DND-41 (cell line): ENCODE results near the gene SLC35F3.

Source experiments
- ATAC-seq: fragments of 200-7000 bp; cut with Tn5 transposase; 3 replicates; pipeline ENCODE4 v1.9.1; 2021; ENCODE audit warnings: low read depth; ENCODE audit not compliant: insufficient read depth
- DNase-seq: peaks from one replicate; pipeline ENCODE4 v3.0.0-alpha.2; 2020
- H2AFZ ChIP-seq: 2 replicates; pipeline ENCODE4 v1.6.0; 2012; ENCODE audit warnings: low read depth, low read length
- H3K27ac ChIP-seq: 2 replicates; pipeline ENCODE4 v1.5.1; 2012; ENCODE audit warnings: low read length, inconsistent platforms
- H3K27me3 ChIP-seq: fragments of 200-600 bp; sonication (generic); 2 replicates; pipeline ENCODE4 v1.6.0; 2012; ENCODE audit warnings: low read length, mild to moderate bottlenecking, inconsistent platforms; ENCODE audit not compliant: insufficient read depth, poor library complexity
- H3K36me3 ChIP-seq: 2 replicates; pipeline ENCODE4 v1.5.1; 2012; ENCODE audit warnings: low read length, inconsistent platforms; ENCODE audit not compliant: insufficient read depth
- H3K4me1 ChIP-seq: 2 replicates; pipeline ENCODE4 v1.5.1; 2012; ENCODE audit warnings: mild to moderate bottlenecking, low read length; ENCODE audit not compliant: insufficient read depth
- H3K4me2 ChIP-seq: 2 replicates; pipeline ENCODE4 v1.6.0; 2012; ENCODE audit warnings: mild to moderate bottlenecking, moderate library complexity, low read length, inconsistent platforms; ENCODE audit not compliant: insufficient read depth
- H3K4me3 ChIP-seq, 2 experiments: fragments of 200-600 bp in 1 of 2; shearing (Covaris generic) in 1 of 2; 2 replicates each; pipeline ENCODE4 v1.5.1; 2012 to 2016; ENCODE audit warnings: inconsistent platforms in 2 of 2, low read length in 2 of 2, mild to moderate bottlenecking in 2 of 2, low read depth in 1 of 2, moderate library complexity in 1 of 2
- H3K79me2 ChIP-seq: 2 replicates; pipeline ENCODE4 v1.6.0; 2012; ENCODE audit warnings: low read length, inconsistent platforms; ENCODE audit not compliant: insufficient read depth
- H3K9ac ChIP-seq: 2 replicates; pipeline ENCODE4 v1.6.0; 2012; ENCODE audit warnings: low read depth, mild to moderate bottlenecking, inconsistent platforms, low read length, moderate library complexity
- H3K9me3 ChIP-seq: 2 replicates; pipeline ENCODE4 v1.5.1; 2012; ENCODE audit warnings: low read length, moderate library complexity, mild to moderate bottlenecking, inconsistent platforms; ENCODE audit not compliant: insufficient read depth, severe bottlenecking
- H4K20me1 ChIP-seq: 2 replicates; pipeline ENCODE4 v1.6.0; 2012; ENCODE audit warnings: low read length; ENCODE audit not compliant: insufficient read depth
- EZH2 ChIP-seq: IDR thresholded peaks from 3 replicates; pipeline ENCODE4 v1.6.1; 2012; ENCODE audit warnings: borderline replicate concordance, low read depth, mild to moderate bottlenecking, moderate library complexity, low read length, inconsistent platforms; ENCODE audit not compliant: severe bottlenecking
- TF ChIP-seq, protein P1 (sequence below): IDR thresholded peaks from 2 replicates; pipeline ENCODE4 v1.5.1; 2012; ENCODE audit warnings: borderline replicate concordance, low read length, moderate library complexity, mild to moderate bottlenecking; ENCODE audit not compliant: poor library complexity, severe bottlenecking; ENCODE audit errors: extremely low read depth

The SLC35F3 gene

DNA sequence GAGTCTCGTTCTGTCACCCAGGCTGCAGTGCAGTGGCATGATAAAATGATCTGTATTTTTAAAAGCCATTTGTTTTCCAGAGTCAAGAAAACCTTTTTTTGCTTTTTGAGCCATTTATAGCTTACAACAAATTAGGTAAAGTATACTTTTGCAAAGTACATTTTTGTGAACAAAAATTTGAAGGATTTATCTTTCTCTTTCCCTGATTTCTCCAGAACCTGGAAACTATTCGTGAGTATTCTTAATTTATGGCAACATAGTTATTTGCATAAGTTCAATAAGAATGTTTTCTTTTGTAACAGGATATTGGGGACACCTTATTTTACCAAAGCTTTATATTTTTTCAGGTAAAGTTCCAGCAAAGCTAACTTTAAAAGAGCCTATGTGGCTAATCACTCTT lies 37.4 kb upstream of the SLC35F3 start:
- ATAC-seq (no peak), DNase-seq (no peak)
- H3K27me3 ChIP-seq: peaks cover 4% of the 10 kb centered on the region
- no peak overlapping the region for H3K4me2 ChIP-seq
- H2AFZ ChIP-seq: no peak overlapping the region
- no peak overlapping the region for H3K9ac ChIP-seq
- no peak overlapping the region for H3K27ac ChIP-seq
- TF ChIP-seq EZH2: no peak
- TF ChIP-seq, protein P1, sequence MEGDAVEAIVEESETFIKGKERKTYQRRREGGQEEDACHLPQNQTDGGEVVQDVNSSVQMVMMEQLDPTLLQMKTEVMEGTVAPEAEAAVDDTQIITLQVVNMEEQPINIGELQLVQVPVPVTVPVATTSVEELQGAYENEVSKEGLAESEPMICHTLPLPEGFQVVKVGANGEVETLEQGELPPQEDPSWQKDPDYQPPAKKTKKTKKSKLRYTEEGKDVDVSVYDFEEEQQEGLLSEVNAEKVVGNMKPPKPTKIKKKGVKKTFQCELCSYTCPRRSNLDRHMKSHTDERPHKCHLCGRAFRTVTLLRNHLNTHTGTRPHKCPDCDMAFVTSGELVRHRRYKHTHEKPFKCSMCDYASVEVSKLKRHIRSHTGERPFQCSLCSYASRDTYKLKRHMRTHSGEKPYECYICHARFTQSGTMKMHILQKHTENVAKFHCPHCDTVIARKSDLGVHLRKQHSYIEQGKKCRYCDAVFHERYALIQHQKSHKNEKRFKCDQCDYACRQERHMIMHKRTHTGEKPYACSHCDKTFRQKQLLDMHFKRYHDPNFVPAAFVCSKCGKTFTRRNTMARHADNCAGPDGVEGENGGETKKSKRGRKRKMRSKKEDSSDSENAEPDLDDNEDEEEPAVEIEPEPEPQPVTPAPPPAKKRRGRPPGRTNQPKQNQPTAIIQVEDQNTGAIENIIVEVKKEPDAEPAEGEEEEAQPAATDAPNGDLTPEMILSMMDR: no peak
- H4K20me1 ChIP-seq: no peaks in the 10 kb centered on the region
- no peak overlapping the region for H3K4me3 ChIP-seq
- no peaks in the 10 kb centered on the region for H3K36me3 ChIP-seq
- H3K4me1 ChIP-seq: no peaks in the 10 kb centered on the region
- H3K9me3 ChIP-seq: peaks cover 13% of the 10 kb centered on the region
- no peaks in the 10 kb centered on the region for H3K79me2 ChIP-seq

DNA sequence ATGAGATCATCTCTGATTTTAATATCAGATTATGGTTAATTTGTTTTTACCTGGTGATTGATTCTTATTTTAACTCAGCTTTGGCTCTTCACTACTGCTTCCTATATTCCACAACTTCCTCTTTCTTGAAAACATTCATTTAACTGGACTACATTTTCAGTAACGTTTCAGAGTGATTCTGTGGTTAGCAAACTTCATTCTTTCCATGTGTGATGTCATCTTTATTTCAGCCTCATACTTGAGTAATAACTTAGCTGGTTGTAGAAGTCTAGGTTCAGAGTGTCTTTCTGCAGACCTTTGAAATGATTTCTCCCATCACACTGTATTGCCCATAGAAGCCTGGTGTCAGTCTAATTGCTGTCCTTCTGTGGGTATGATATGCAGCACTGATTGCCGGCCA lies 36.0 kb upstream of the SLC35F3 start:
- no peak overlapping the region for H2AFZ ChIP-seq
- H3K79me2 ChIP-seq: no peaks in the 10 kb centered on the region
- no peak overlapping the region for H3K4me2 ChIP-seq
- H3K4me3 ChIP-seq: no peak overlapping the region
- H3K9me3 ChIP-seq: peaks cover 13% of the 10 kb centered on the region
- ATAC-seq (no peak), DNase-seq (no peak)
- no peaks in the 10 kb centered on the region for H3K4me1 ChIP-seq
- no peaks in the 10 kb centered on the region for H3K27me3 ChIP-seq
- no peaks in the 10 kb centered on the region for H4K20me1 ChIP-seq
- no peak for TF ChIP-seq EZH2
- TF ChIP-seq, protein P1: no peak
- H3K27ac ChIP-seq: no peak overlapping the region
- H3K9ac ChIP-seq: no peak overlapping the region
- H3K36me3 ChIP-seq: no peaks in the 10 kb centered on the region

DNA sequence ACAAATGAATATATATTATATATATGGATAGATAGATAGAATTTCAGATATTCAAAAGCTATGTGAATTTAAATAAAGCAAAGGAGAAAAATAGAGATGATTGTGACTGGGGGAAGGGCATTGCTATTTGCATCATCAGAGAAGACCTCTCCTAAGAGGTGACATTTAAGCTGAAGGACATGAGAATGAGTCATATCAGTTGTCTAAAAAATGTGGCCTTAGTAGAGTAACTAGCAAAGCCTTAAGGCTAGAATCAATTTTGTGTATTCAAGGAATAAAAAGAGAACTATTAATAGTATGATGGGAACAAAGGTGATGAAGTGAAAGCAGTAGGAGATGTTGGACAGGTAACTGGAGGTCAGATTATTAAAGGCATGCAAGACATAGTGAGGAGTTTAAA lies 34.8 kb upstream of the SLC35F3 start:
- Histone ChIP-seq H3K36me3 (no peaks in the 10 kb centered on the region), H4K20me1 (no peaks in the 10 kb centered on the region), H3K4me1 (no peaks in the 10 kb centered on the region), H3K9ac (no peak overlapping the region), H3K4me3 (no peak overlapping the region), H3K4me2 (no peak overlapping the region), H3K79me2 (no peaks in the 10 kb centered on the region), H3K27ac (no peak overlapping the region), H2AFZ (no peak overlapping the region), H3K27me3 (no peaks in the 10 kb centered on the region), H3K9me3 (peaks cover 13% of the 10 kb centered on the region)
- TF ChIP-seq, protein P1: no peak
- TF ChIP-seq EZH2: no peak
- ATAC-seq: no peak
- no peak for DNase-seq

DNA sequence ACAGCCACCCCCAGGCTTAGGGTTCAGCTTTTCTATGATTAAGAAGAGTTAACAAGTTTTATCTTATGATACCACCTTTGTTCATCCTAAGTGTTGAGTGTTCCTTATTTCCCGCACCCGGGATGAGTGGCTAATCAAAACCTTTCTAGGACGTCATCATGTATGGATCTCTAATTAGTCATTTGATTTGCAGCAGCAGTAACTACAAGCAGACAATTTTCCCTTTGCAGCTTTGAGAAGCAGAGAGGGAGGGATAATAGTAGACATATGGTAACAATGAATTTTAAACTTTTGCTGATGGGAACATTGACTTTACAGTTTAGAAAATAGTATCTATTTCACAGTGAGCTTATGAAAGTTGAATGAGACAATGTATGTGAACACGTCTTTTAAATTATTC lies 30.8 kb upstream of the SLC35F3 start:
- Histone ChIP-seq H3K36me3 (no peaks in the 10 kb centered on the region), H2AFZ (no peak overlapping the region), H3K4me3 (no peak overlapping the region), H3K27ac (no peak overlapping the region), H3K4me1 (no peaks in the 10 kb centered on the region), H3K79me2 (no peaks in the 10 kb centered on the region), H3K27me3 (no peaks in the 10 kb centered on the region), H4K20me1 (no peaks in the 10 kb centered on the region), H3K9ac (no peak overlapping the region), H3K4me2 (no peak overlapping the region), H3K9me3 (no peaks in the 10 kb centered on the region)
- TF ChIP-seq, protein P1: no peak
- TF ChIP-seq EZH2: no peak
- ATAC-seq: no peak
- DNase-seq: no peak
